HCEC 1CT (cell line): Measurements from ENCODE around the gene CDH24.
"Not testable (repeated sequence)": the region's sequence is repeated elsewhere in the genome, so short reads cannot be mapped to it uniquely, and the experiment has no call there.

Source experiments
- DNase-seq: peaks from one replicate; pipeline ENCODE4 v3.0.0-alpha.2; 2017

CDH24 gene

DNA sequence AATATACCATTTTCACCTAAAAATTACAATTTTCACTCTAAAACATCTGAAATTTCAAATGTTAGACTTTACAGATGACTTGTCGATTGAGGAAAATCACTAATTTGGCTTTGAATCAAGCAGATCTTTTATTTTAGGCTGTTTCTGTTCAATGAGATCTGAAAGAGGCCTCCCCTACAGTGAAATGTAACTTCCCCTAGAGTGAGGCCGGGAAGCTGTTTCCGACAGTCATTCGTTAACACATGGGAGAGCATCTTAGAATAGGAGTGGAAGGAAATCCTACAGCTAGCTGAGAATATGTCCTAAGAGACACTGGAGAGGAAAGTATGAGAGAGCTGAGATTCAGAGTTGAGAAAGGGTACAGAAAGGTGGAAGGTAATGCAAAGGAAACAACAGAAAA, 41.7 kb downstream of the CDH24 start:
- no peak for DNase-seq

DNA sequence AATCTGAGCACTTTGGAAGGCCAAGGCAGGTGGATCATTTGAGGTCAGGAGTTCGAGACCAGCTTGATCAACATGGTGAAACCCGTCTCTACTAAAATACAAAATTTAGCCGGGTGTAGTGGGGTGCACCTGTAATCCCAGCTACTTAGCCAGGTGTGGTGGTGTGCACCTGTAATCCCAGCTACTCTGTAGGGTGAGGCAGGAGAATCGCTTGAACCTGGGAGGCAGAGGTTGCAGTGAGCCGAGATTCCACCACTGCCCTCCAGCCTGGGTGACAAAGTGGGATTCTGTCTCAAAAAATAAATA, 43.6 kb downstream of the CDH24 start:
- not testable (repeated sequence) for DNase-seq

DNA sequence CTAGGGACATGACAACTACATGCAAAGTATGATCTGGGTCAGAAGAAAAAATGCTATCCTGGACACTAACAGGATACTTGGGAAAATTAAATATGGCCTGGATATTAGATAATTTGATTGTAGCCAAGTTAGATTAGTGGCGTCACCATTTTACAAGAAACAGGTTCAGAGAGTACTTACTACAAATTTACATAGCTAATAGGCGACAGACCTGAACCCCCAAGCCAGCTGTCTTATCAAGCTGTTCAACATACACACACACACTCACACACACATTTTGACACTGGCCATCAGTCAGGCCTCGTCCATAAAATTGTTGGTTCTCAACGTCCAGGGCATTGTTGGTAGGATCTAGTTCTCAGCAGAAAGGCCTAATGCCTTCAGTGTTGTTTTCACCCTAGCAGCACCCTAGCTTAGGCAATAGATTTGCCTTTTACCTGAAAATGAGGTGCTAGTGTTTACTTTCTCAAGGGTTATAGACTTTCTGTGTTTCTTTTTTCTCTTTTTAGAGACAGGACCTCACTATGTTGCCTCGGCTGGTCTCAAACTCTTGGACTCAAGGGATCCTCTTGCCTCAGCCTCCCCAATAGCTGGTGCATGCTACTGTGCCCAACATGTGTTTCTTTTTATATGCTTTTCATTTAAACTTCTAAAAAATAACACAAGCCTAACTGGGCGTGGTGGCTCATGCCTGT, 44.1 kb downstream of the CDH24 start:
- no peak for DNase-seq

DNA sequence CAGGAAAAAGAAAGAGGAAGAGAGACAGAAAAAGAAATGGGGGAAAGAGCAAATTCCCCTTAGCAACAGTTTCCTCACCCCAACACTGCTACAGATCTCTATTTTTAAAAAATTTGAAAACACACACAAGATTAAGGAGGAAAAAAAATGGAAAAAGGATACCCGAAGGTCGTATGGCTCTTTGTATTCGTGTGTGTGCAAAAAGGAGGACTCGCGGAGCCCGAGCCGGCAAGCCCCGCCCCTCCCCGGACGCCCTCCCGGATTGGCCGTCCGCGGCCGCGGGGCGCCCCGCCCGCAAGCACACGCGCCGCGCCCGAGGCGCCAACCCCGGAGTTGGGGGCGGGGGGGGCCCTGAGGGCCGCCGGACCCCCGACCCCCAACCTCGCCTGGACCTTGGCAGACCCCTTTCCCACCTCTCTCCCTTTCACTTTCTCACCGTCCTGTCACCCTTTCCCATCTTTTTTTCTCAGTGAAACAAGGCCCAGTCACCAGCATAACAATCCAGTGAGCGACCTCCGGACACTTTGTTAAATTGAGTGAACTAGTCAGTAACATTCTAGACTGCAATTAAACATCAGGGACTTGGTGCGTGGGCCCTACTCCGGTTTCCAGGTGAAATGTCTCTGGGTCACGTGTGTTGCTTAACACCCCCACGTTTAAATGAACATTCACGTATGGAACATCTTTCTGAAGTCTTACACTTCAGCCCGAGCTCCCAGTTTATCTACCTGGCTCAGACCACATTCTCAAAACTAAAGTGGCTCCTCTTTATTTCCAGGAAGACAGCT, 47.2 kb downstream of the CDH24 start, which contains the start of gene C14orf93:
Gene C14orf93, minus strand, starts transcription at position 205 of the 788 bp plus-strand sequence. CDS start 11,120 bp downstream, outside the sequence.
- peak; percentile 64 for DNase-seq

DNA sequence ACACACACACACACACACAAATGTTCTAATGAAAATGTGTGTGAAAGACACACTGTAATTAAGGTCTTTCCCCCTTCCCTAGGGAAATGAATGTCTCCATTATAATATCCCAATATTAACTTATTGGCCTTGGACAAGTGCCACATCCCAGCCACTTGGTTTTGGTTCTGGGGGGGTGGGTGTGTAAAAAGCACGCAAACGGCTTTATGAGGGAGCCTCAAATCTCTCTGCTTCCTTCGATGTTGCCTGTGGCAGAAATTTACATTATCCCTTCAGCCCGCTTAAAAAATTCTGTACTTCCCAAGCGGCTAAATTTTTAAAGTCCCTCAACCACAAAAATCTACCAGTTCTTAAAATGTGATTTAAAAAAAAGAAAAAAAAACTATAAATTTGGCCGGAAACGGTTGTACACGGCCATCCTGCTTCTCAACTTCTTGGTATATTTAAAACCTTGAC, 47.8 kb downstream of the CDH24 start:
- DNase-seq, result no peak

DNA sequence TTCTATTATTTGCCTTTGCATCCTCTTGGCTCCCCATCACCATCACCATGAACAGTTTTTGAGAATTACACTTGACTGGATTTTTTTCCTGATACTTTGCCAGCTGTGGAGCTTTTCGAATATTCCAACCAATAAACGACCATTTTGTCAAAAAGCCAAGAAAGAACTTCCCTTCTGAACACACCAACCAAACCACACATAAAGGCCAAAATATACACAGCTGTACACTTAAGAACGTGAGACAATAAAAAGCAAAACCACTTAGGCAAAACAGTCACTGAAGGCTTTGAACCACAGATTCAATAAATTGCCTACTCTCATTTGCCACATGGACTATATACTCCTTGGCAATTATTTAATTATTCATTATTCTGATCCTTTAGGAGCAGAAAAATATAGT, 48.5 kb downstream of the CDH24 start:
- no peak for DNase-seq

DNA sequence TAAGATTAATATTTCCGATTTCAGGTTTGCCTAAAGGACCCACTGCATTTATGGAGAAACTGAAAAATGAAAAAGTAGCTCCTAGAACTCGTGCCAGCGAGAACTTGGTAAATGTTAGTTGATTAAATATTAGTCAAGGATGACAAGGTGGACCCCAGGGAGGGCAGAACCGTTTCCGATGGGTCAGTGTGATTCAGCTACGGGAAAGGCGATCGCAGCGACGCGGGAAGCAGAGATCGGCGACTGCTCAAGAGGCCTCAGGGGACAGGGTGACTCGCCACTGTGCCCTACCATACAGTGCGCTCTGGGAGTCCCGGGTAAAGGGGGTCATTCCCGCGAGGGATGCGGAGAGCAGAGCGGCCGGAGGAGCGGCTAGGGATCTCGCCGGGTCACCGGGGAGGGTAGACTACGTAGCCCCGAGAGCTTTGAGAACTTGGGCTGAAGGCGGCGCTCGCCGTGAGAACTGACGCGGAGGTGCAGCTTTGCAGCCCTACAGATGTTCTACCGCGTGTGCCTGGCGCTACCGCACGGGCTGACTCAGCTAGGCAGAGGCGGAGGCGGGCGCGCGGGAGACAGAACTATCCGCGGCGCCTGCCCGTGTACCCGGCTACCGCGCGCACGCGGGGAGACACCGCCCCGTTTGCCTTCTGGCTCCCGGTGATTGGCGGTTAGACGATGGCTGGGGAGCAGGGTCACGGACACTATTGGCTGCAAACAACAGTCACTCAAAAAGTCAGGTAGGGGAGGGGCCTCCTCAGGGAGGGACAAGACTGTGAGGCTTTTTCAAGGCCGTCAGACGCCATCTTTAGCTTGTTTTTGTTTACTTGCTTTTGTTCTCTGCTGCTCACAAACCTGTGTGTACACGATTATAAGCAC, 50.5 kb downstream of the CDH24 start:
- peak; percentile 97 for DNase-seq

DNA sequence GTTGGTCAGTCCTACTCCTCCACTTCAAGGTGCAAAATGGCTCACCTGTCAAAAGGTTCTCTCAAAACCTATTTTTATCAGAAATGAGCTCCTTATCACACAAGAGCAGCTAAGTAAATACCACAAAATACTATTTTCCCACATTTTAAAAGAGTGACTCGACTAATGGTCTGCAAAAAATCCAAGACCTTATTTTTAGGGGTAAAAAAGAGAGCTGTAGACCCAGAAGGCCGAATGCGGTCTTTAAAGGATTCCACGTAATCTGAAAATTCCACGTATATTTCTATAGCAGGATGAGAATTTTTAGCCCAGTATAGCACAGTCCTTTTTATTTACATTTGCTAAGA, 51.2 kb downstream of the CDH24 start:
- no peak for DNase-seq

DNA sequence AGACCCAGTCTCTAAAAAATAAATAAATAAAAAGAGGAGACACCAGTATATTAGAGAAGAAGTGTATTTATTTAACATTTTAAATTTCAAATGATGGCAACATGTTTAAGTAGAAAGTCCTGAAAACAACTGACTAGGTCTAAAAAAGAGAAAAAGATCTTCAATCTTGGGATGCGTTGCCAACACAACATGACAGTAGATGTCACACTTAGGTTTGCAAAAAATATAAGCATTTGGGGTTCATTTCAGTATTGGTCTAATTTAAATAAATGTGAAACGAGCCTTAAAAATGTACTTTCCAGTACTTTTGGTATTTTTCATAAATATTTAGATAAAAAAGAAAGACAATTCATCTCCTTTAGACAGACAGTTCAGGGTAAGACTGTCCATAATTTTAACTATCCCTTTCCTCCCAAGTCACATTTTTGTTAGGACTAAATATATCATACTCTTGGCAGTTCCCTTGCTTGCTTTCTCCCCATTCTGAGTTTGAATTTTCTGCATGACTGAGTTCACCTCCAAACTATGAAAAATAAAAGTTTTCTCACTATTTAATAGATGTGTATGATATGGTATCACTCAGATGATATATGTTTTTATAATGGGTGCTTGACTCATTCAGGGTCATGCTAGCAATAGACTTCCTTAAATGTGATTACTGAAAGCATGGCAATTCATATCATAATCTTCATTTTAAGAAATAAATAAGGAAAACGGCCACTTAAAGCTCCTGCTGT, 51.7 kb downstream of the CDH24 start:
- peak; percentile 26 for DNase-seq

DNA sequence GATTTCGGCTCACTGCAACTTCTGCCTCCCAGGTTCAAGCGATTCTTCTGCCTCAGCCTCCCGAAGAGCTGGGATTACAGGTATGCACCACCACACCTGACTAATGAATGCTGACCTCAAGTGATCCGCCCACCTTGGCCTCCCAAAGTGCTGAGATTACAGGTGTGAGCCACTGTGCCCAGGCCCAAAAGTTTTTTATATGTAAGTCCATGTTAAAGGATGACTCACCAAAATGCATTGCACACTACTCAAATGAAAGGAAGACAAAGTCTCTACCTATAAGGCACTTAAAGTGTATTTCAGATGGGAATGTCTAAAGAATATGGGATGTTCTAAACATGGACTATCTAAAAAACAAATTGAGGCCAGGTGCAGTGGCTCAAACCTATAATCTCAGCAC, 53.0 kb downstream of the CDH24 start:
- DNase-seq, result not testable (repeated sequence)

DNA sequence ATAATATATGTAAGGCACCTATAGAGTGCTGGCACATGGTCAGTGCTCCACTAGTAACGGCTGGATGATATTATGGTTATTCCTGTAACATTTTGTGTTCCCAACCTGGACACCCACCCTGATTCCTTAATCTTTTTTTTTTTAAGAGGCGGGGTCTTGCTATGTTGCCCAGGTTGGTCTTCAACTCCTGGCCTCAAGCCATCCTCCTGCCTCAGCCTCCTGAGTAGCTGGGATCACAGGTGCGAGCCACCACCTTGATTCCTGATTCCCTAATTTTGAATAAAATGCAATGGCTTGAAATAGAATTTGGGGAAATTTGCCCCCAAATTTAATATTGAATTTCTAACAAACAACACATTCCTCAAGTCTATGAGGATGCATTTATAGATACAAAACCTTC, 54.7 kb downstream of the CDH24 start:
- no peak for DNase-seq

DNA sequence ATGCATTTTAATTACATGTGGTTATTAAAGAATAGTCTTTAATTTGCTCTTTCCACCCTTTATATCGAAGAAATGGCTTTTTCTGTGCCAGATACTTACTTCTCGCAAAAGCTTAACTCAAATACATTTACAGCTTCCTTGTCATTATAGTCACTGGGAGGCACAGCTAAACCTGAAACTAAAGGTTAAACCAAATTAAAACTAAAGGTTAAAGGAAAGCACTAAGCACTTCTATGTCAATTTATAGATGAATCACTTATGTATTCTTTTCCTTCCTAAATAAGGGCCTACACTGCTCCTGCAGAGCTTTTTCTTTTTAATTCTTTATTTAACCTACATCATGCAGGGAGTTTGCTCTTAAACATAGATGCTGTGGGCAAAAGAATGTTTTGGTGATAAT, 56.5 kb downstream of the CDH24 start:
- no peak for DNase-seq

DNA sequence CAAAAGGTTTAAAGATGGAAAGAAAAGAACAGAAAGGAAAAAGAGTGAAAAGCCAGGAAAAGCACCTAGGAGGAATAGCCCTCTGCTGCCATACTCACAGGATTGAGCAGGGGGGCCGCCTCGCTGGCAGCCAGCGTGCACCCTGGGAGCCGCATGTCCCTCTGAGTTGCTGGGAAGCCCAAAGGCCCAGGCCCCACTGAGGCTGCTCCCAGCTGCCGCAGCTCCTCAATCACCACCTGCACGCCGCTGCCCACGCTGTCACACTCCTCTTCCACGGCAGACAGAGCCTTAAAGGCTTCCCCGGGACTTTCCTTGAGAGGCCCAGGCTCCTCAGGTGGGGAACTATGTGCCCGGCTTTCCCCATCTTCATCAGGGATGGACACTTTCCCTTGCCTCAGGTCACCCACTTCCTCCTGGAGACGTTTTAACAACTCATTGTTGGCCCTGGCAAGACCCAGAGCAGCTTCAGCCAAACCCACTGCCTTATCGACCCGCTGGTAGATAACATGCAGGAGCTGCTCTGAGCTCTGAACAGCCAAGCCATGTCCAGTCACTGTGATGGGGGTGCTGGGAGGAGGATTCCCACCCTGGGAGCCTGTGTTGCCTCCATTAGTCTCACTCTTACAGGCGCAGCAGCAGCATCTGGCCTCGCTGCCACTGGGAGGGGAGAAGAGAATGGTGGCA, 58.8 kb downstream of the CDH24 start:
- no peak for DNase-seq

DNA sequence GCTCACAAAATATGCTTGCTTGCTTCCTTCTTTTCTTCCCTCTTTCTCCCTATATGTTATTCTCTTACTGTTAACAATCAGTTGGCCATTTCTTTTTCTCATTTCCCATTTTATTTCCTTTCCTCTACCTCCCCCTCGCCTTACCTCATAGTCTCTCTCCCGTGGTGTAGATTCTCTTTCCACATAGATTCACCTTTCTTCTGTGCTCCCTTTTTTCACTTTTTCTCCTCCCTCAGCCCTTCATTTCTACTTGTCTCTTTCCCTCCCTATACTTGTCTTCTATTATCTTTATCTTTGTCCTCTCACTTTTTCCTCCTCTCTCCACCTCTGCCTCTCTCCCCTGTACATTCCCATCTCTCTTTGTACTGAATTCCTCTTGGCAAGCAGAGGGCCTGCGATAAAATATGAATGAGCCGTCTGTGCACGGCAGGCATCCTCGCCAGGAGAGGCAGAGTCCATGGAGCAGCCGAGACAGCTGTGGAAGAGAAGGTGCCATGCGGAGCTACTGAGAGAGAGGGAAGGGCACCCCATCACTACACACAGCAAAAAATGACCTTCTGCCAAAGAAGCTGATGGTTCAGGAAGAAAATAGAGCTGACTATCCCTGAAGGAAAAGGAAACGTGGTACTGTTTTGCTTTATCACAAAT, 59.5 kb downstream of the CDH24 start:
- no peak for DNase-seq
